ENCODE data around the gene TMEM184C. TPM values are rescaled to one million over a fixed set of nuclear protein-coding genes. Genes with fewer than 3 reads are reported as not detected.
A peak's percentile ranks its signal among the peaks of the same experiment; 100 is the strongest.

Gene TMEM184C
- total RNA-seq, 5 donors from 2014 or later (not counting 1 experiment from before 2014, with no cell fraction given), result 13.2 to 27.2 (median 21.8) TPM

DNA sequence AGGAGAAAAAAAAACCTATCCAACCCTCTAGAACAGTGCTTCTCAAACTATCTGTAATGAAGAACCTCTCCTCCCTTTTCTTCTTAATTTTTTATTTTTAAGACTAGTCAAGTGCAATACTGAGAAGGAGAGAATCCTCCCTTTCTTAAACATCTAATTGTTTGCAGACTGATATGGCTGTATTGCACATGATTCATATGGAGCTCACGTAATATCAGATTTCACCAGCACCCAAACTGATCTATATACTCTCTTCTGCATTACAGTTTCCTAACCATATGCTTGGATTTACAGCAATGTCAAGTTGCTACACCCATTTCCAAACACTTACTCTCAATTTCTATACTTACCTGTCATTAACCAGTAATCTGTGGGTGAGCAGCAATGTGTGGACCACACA is 57.3 kb downstream of the TMEM184C start:
- Histone ChIP-seq H3K36me3 (ENCODE audit: control insufficient read depth in 2 of 2, extremely low read depth in 1 of 2, insufficient read depth in 1 of 2, low read length in 1 of 2) (peaks cover 0 to 19% of the 10 kb centered on the region in 2 donors), H3K27me3 (replicated peaks in 1 of 2; ENCODE audit: control insufficient read depth in 2 of 2, extremely low read depth in 1 of 2, insufficient read depth in 2 of 2, low read length in 1 of 2) (no peaks in the 10 kb centered on the region), H3K9me3 (no peaks in the 10 kb centered on the region), H3K4me3 (ENCODE audit: control insufficient read depth in 1 of 2, extremely low read depth in 1 of 2, low read length in 1 of 2) (no peak overlapping the region), H3K4me1 (ENCODE audit: control insufficient read depth in 1 of 2, extremely low read depth in 1 of 2, insufficient read depth in 2 of 2, low read length in 2 of 2) (no peaks in the 10 kb centered on the region), H3K27ac (ENCODE audit: low read length) (no peak overlapping the region)
- DNase-seq (no peak), ATAC-seq (replicated peaks in 1 of 4) (no peak)
- ChIA-PET CTCF (interaction anchor here (0.5 to 1.4 kb wide), 3 partner anchors 9 to 192 kb away, joined by 3 to 9 read pairs (median 6); no protein-coding TSS in a partner anchor), POLR2A (no interaction called here)
- Mint-ChIP-seq H3K36me3 (peaks cover 50% of the 10 kb centered on the region), H3K27me3 (no peaks in the 10 kb centered on the region), H3K9me3 (no peaks in the 10 kb centered on the region), H3K27ac (no peak overlapping the region), H3K4me1 (peaks cover 0 to 19% (median 11%) of the 10 kb centered on the region in 3 donors), H3K4me3 (no peak overlapping the region)
- 100% methylated on average over 1 of the region's 1 CpG for WGBS (ENCODE audit: insufficient coverage)

DNA sequence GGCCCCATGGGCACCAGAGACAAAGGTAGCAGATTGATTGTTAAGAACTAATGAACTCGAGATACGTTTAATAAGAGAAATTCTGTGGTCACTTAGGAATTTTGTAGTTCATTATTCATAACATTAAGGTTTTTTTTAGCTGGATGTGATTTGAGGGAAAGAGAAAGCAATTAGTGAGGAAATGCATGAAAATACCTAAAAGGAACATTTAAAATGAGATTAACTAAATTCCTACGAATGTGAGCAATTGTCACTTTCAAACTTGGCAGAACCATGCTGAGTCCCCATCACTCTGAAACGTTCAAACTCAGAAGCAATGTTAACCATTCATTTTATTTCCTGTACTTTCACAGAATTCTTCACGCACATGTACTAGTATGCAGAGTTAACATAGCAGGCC is 60.9 kb downstream of the TMEM184C start:
- Mint-ChIP-seq H3K27me3 (no peaks in the 10 kb centered on the region), H3K4me3 (no peak overlapping the region), H3K9me3 (no peaks in the 10 kb centered on the region), H3K4me1 (peaks cover 22 to 39% (median 28%) of the 10 kb centered on the region in 3 donors), H3K36me3 (peaks cover 33% of the 10 kb centered on the region), H3K27ac (no peak overlapping the region)
- ATAC-seq (replicated peaks in 1 of 4) (no peak), DNase-seq (no peak)
- WGBS (ENCODE audit: insufficient coverage), result 65% methylated on average over 2 of the region's 5 CpGs
- H3K9me3 ChIP-seq, result no peaks in the 10 kb centered on the region
- POLR2A ChIA-PET, result interaction anchor here in 1 of 2 donors (0.6 kb wide), 1 partner anchor 524 kb away, joined by 3 read pairs; no protein-coding TSS in a partner anchor
- H3K27ac ChIP-seq (ENCODE audit: low read length), result no peak overlapping the region
- no peaks in the 10 kb centered on the region for H3K27me3 ChIP-seq (replicated peaks in 1 of 2; ENCODE audit: control insufficient read depth in 2 of 2, extremely low read depth in 1 of 2, insufficient read depth in 2 of 2, low read length in 1 of 2)
- no peak overlapping the region for H3K4me3 ChIP-seq (ENCODE audit: control insufficient read depth in 1 of 2, extremely low read depth in 1 of 2, low read length in 1 of 2)
- H3K36me3 ChIP-seq (ENCODE audit: control insufficient read depth in 2 of 2, extremely low read depth in 1 of 2, insufficient read depth in 1 of 2, low read length in 1 of 2), result peaks cover 0 to 12% of the 10 kb centered on the region in 2 donors
- CTCF ChIA-PET, result no interaction called here
- peaks cover 3 to 8% of the 10 kb centered on the region in 2 experiments for H3K4me1 ChIP-seq (ENCODE audit: control insufficient read depth in 1 of 2, extremely low read depth in 1 of 2, insufficient read depth in 2 of 2, low read length in 2 of 2)

DNA sequence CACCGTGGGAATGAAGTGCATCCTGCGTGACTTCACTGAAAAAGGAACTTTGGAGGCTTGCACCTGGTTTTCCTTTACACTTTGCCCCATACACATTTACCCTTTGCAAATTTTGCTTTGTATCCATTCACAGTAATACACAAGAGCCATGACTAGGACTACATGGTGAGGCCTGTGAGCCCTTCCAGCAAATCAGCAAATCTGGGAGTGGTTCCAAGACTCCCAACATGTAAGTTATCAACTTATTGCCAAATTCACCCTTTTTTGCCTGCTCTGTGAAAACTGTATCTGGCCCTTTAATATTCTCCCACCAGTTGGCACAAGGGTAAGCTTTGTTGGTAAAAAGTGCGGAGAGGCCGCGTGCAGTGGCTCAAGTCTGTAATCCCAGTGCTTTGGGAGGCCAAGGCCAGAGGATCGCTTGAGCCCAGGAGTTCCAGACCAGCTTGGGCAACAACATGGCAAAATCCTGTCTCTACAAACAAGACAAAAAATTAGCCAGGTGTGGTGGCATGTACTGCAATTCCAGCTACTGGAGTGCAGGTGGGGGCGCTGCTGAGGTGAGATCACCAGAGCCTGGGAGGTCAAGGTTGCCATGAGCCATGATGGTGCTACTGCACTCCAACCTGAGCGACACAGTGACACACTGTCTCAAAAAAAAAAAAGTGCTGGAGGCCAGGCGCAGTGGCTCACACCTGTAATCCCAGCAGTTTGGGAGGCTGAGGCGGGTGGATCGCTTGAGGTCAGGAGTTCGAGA is 61.8 kb downstream of the TMEM184C start:
- POLR2A ChIA-PET, result no interaction called here
- peaks cover 0 to 12% of the 10 kb centered on the region in 2 donors for H3K36me3 ChIP-seq (ENCODE audit: control insufficient read depth in 2 of 2, extremely low read depth in 1 of 2, insufficient read depth in 1 of 2, low read length in 1 of 2)
- Mint-ChIP-seq H3K4me3 (no peak overlapping the region), H3K27me3 (no peaks in the 10 kb centered on the region), H3K9me3 (no peaks in the 10 kb centered on the region), H3K36me3 (peaks cover 28% of the 10 kb centered on the region), H3K27ac (no peak overlapping the region), H3K4me1 (peaks cover 28 to 39% (median 30%) of the 10 kb centered on the region in 3 donors)
- no peaks in the 10 kb centered on the region for H3K9me3 ChIP-seq
- WGBS (ENCODE audit: insufficient coverage), result 94% methylated on average over 7 of the region's 12 CpGs
- H3K4me3 ChIP-seq (ENCODE audit: control insufficient read depth in 1 of 2, extremely low read depth in 1 of 2, low read length in 1 of 2), result no peak overlapping the region
- no peak for ATAC-seq (replicated peaks in 1 of 4)
- no peak overlapping the region for H3K27ac ChIP-seq (ENCODE audit: low read length)
- peaks cover 3 to 11% of the 10 kb centered on the region in 2 experiments for H3K4me1 ChIP-seq (ENCODE audit: control insufficient read depth in 1 of 2, extremely low read depth in 1 of 2, insufficient read depth in 2 of 2, low read length in 2 of 2)
- CTCF ChIA-PET, result no interaction called here
- no peaks in the 10 kb centered on the region for H3K27me3 ChIP-seq (replicated peaks in 1 of 2; ENCODE audit: control insufficient read depth in 2 of 2, extremely low read depth in 1 of 2, insufficient read depth in 2 of 2, low read length in 1 of 2)
- peak in 2 of 35 experiments; percentile 9 to 10 for DNase-seq

DNA sequence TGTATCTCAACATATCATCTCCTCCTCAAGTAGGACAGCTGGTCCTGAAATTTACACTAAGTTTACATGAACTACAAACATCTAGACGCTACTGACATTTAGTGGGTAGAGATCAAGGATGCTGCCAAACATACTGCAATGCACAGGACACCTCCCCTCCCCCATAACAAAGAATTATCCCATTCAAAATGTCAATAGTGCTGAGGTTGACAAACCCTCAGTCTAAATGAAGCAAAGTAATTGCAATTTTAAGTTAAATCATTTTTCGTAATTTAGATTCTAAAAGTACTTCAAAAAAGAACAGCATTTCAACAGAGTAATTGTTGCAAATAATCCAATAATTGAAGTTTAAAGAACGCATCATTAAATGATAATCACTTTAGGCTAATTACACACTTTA is 65.6 kb downstream of the TMEM184C start:
- DNase-seq, result peak in 1 of 35 experiments; percentile 8
- WGBS (ENCODE audit: insufficient coverage), result no CpG with 5 or more reads among the region's 3 CpGs
- no peak for ATAC-seq (replicated peaks in 1 of 4)
- ChIA-PET CTCF (interaction anchor here (0.6 to 2.8 kb wide), 5 partner anchors 28 to 1419 kb away, joined by 3 to 28 read pairs (median 4); partner anchors contain the start of gene TMEM184C (in 1 of the 2)), POLR2A (interaction anchor here in 1 of 2 donors (1.3 to 3.7 kb wide), 3 partner anchors 50 to 184 kb away, joined by 5 to 47 read pairs (median 6); partner anchors contain the start of gene TMEM184C)
- H3K4me3 Mint-ChIP-seq, result peak overlapping the region; percentile 90 to 93 (median 93)
- H3K9me3 Mint-ChIP-seq, result no peaks in the 10 kb centered on the region
- H3K27ac Mint-ChIP-seq, result no peak overlapping the region
- peaks cover 35 to 38% (median 38%) of the 10 kb centered on the region in 3 donors for H3K4me1 Mint-ChIP-seq
- no peaks in the 10 kb centered on the region for H3K27me3 ChIP-seq (replicated peaks in 1 of 2; ENCODE audit: control insufficient read depth in 2 of 2, extremely low read depth in 1 of 2, insufficient read depth in 2 of 2, low read length in 1 of 2)
- no peak overlapping the region for H3K27ac ChIP-seq (ENCODE audit: low read length)
- H3K9me3 ChIP-seq, result no peaks in the 10 kb centered on the region
- H3K36me3 ChIP-seq (ENCODE audit: control insufficient read depth in 2 of 2, extremely low read depth in 1 of 2, insufficient read depth in 1 of 2, low read length in 1 of 2), result peaks cover 0 to 12% of the 10 kb centered on the region in 2 donors
- peaks cover 8 to 10% of the 10 kb centered on the region in 2 donors for H3K27me3 Mint-ChIP-seq
- H3K4me1 ChIP-seq (ENCODE audit: control insufficient read depth in 1 of 2, extremely low read depth in 1 of 2, insufficient read depth in 2 of 2, low read length in 2 of 2), result peaks cover 3 to 11% of the 10 kb centered on the region in 2 experiments
- no peak overlapping the region for H3K4me3 ChIP-seq (ENCODE audit: control insufficient read depth in 1 of 2, extremely low read depth in 1 of 2, low read length in 1 of 2)
- peaks cover 21% of the 10 kb centered on the region for H3K36me3 Mint-ChIP-seq

DNA sequence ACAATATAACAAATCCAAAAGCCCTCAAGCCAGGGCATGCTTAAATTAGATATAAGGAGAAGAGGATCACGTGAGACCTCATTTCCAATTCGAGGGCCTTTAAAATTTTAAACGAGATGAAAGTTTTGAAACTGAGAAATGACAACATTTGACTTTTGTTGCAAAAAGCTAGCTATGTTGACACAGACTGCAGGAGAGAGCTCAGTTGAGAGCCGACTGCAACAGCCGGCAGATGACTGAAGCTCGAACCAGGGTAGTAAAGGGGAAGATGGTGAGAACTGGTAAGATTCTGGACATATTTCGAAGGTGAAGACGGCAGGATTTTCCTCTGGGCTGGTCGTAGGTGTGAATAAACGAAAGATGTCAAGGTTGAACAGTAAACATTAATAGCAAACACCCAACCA is 66.0 kb downstream of the TMEM184C start:
- Mint-ChIP-seq H3K4me1 (peaks cover 32 to 38% (median 38%) of the 10 kb centered on the region in 3 donors), H3K27ac (peak overlapping the region; percentile 95), H3K4me3 (peak overlapping the region; percentile 90 to 93 (median 93)), H3K27me3 (peaks cover 8 to 10% of the 10 kb centered on the region in 2 donors), H3K9me3 (no peaks in the 10 kb centered on the region), H3K36me3 (peaks cover 17% of the 10 kb centered on the region)
- ChIA-PET CTCF (interaction anchor here (0.6 to 2.8 kb wide), 8 partner anchors 27 to 1419 kb away, joined by 3 to 28 read pairs (median 4); partner anchors contain the start of genes TMEM184C (in 2 of the 2) and ARHGAP10 (in 1 of the 2)), POLR2A (interaction anchor here (0.7 to 3.7 kb wide), 5 partner anchors 38 to 184 kb away, joined by 3 to 47 read pairs (median 5); partner anchors contain the start of genes ARHGAP10 (in 1 of the 2) and TMEM184C (in 1 of the 2))
- DNase-seq, result peak in 7 of 35 experiments; percentile 0 to 37 (median 11)
- Histone ChIP-seq H3K4me3 (ENCODE audit: control insufficient read depth in 1 of 2, extremely low read depth in 1 of 2, low read length in 1 of 2) (peak overlapping the region; percentile 73 to 99), H3K9me3 (no peaks in the 10 kb centered on the region), H3K27me3 (replicated peaks in 1 of 2; ENCODE audit: control insufficient read depth in 2 of 2, extremely low read depth in 1 of 2, insufficient read depth in 2 of 2, low read length in 1 of 2) (no peaks in the 10 kb centered on the region), H3K4me1 (ENCODE audit: control insufficient read depth in 1 of 2, extremely low read depth in 1 of 2, insufficient read depth in 2 of 2, low read length in 2 of 2) (peaks cover 3 to 11% of the 10 kb centered on the region in 2 experiments), H3K36me3 (ENCODE audit: control insufficient read depth in 2 of 2, extremely low read depth in 1 of 2, insufficient read depth in 1 of 2, low read length in 1 of 2) (peaks cover 0 to 12% of the 10 kb centered on the region in 2 donors), H3K27ac (ENCODE audit: low read length) (peak overlapping the region; percentile 87)
- ATAC-seq (replicated peaks in 1 of 4), result no peak
- 8% methylated on average over 6 of the region's 10 CpGs for WGBS (ENCODE audit: insufficient coverage)
